PC-3 (cell line): ENCODE data around the gene MEPE. TPM values are rescaled to one million over a fixed set of nuclear protein-coding genes. Genes with fewer than 3 reads are reported as not detected.

Source experiments
- ATAC-seq: fragments of 200-7000 bp; cut with Tn5 transposase; 2 replicates; pipeline ENCODE4 v1.9.1; 2020; ENCODE audit warnings: mild to moderate bottlenecking, moderate library complexity
- BruUV-seq: library from RNA; stranded (reverse); fragments of 400-500 nt; replicated peaks from 2 replicates; lab custom pipeline; 2021; lab: Mats Ljungman, UMichigan
- CTCF ChIA-PET: fragments of 300-600 bp; sonication (Branson Sonifier 250); formaldehyde crosslinking; loops from one replicate; lab custom pipeline; 2022; ENCODE audit warnings: antibody characterized with exemption; lab: Charles Lee
- POLR2A ChIA-PET: fragments of 300-600 bp; sonication (Branson Sonifier 250); formaldehyde crosslinking; loops from one replicate; lab custom pipeline; 2022; ENCODE audit warnings: antibody characterized with exemption; ENCODE audit not compliant: unreplicated experiment; lab: Charles Lee
- DNase-seq: peaks from one replicate; pipeline ENCODE4 v3.0.0-alpha.2; 2015
- H2AFZ ChIP-seq: fragments of 300-600 bp; sonication (generic); 2 replicates; pipeline ENCODE4 v1.6.0; 2016; ENCODE audit warnings: antibody characterized with exemption, low read length
- H3F3A ChIP-seq: fragments of 300-600 bp; sonication (generic); one replicate; pipeline ENCODE4 v1.6.0; 2017; ENCODE audit warnings: antibody characterized with exemption, low read length, control low read depth, mild to moderate bottlenecking; ENCODE audit not compliant: unreplicated experiment
- H3K27ac ChIP-seq: fragments of 300-600 bp; sonication (generic); 2 replicates; pipeline ENCODE4 v1.5.1; 2016; ENCODE audit warnings: mild to moderate bottlenecking, low read length
- H3K27me3 ChIP-seq: fragments of 300-600 bp; sonication (generic); 2 replicates; pipeline ENCODE4 v1.6.1; 2016; ENCODE audit warnings: low read length, mixed read lengths
- H3K36me3 ChIP-seq: fragments of 300-600 bp; sonication (generic); 2 replicates; pipeline ENCODE4 v1.6.1; 2016; ENCODE audit warnings: low read depth, mixed run types, low read length, mixed read lengths
- H3K4me1 ChIP-seq: fragments of 300-600 bp; sonication (generic); 2 replicates; pipeline ENCODE4 v1.5.1; 2016; ENCODE audit warnings: low read length; ENCODE audit not compliant: insufficient read depth
- H3K4me2 ChIP-seq: fragments of 300-600 bp; sonication (generic); 2 replicates; pipeline ENCODE4 v1.6.0; 2016; ENCODE audit warnings: low read length
- H3K4me3 ChIP-seq: fragments of 300-600 bp; sonication (generic); 2 replicates; pipeline ENCODE4 v1.5.1; 2016; ENCODE audit warnings: mild to moderate bottlenecking, low read length, mixed read lengths
- H3K79me2 ChIP-seq: fragments of 300-600 bp; sonication (generic); 2 replicates; pipeline ENCODE4 v1.6.1; 2017; ENCODE audit warnings: low read length, mixed read lengths
- H3K9ac ChIP-seq: fragments of 300-600 bp; sonication (generic); 2 replicates; pipeline ENCODE4 v1.6.0; 2016; ENCODE audit warnings: mild to moderate bottlenecking, low read length
- H3K9me2 ChIP-seq: fragments of 300-600 bp; sonication (generic); replicated peaks from 2 replicates; pipeline ENCODE4 v1.6.1; 2016; ENCODE audit warnings: mixed run types, low read length, mixed read lengths
- H3K9me3 ChIP-seq: fragments of 300-600 bp; sonication (generic); 2 replicates; pipeline ENCODE4 v1.6.1; 2016; ENCODE audit warnings: low read length, mixed read lengths
- H4K20me1 ChIP-seq: fragments of 300-600 bp; sonication (generic); 2 replicates; pipeline ENCODE4 v1.6.1; 2016; ENCODE audit warnings: low read length, mixed read lengths
- CTCF ChIP-seq: fragments of 300-600 bp; sonication (generic); conservative IDR thresholded peaks from 2 replicates; pipeline ENCODE4 v1.5.1; 2017; ENCODE audit warnings: antibody characterized with exemption, low read depth, mild to moderate bottlenecking, low read length
- EZH2 ChIP-seq: fragments of 300-600 bp; sonication (generic); IDR thresholded peaks from one replicate; pipeline ENCODE4 v1.6.1; 2017; ENCODE audit warnings: antibody characterized with exemption, mild to moderate bottlenecking, low read length; ENCODE audit not compliant: unreplicated experiment
- EZH2phosphoT487 ChIP-seq: fragments of 300-600 bp; sonication (generic); IDR thresholded peaks from 2 replicates; pipeline ENCODE4 v1.6.1; 2018; ENCODE audit warnings: mild to moderate bottlenecking, antibody characterized with exemption, low read length, borderline replicate concordance
- intact Hi-C: fragments of 100-400 bp; cut with micrococcal nuclease; formaldehyde crosslinking; loops from 2 replicates; pipeline ENCODE4 v1.9.0; 2023
- total RNA-seq: library from RNA; depleted of rRNA; stranded (reverse); fragments of >200 nt; gene quantifications from 2 replicates; pipeline ENCODE4 v1.2.3, GENCODE V29; 2014

The MEPE gene
- total RNA-seq, 1 experiment from 2014 or later: not detected

DNA sequence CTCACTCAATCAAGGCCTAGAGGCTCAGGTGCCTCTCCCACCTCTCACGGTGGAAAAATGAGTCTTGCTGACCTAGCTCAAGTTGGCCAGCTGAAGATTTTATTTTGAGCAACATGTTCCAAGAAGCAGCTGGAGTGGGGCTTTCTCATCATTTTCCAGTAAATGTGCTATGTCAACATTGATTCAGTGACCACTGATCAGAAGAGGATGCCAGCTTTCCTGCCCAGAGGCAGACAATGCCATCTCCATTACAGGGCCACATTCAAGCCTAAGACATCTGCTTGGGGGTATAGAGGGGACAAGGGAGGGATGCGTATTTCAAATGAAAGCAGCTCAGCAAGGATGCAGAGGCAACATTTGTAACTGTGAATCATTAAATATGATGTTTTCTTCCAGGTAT is 3.0 kb downstream of the MEPE start:
- TF ChIP-seq EZH2phosphoT487 (no peak), EZH2 (no peak), CTCF (no peak)
- H3K27ac ChIP-seq: no peak overlapping the region; the same call in 1 of the 2 replicates
- ChIA-PET POLR2A (interaction anchor here (0.5 kb wide), 1 partner anchor 388 kb away, joined by 8 read pairs; no protein-coding TSS in a partner anchor), CTCF (no interaction called here)
- H3K4me2 ChIP-seq: peak overlapping the region; percentile 40; the same call in 1 of the 2 replicates
- ATAC-seq (peak; percentile 91), DNase-seq (peak; percentile 80)
- peaks cover 17% of the 10 kb centered on the region for H3K4me1 ChIP-seq
- H2AFZ ChIP-seq: no peak overlapping the region
- H3K27me3 ChIP-seq: no peaks in the 10 kb centered on the region
- H3K9me2 ChIP-seq: no peaks in the 10 kb centered on the region
- H3K36me3 ChIP-seq: no peaks in the 10 kb centered on the region
- H3K4me3 ChIP-seq: no peak overlapping the region
- intact Hi-C loops: loop anchor here (5.0 kb wide), 1 partner anchor 483 kb away; no protein-coding TSS in a partner anchor
- H3K9me3 ChIP-seq: no peaks in the 10 kb centered on the region
- H3K79me2 ChIP-seq: no peaks in the 10 kb centered on the region
- BruUV-seq: no TSS peak
- no peaks in the 10 kb centered on the region for H3F3A ChIP-seq
- no peaks in the 10 kb centered on the region for H4K20me1 ChIP-seq
- no peak overlapping the region for H3K9ac ChIP-seq

- H3K27ac ChIP-seq: no peak overlapping the region
- H3K36me3 ChIP-seq: no peaks in the 10 kb centered on the region
- H3K79me2 ChIP-seq: no peaks in the 10 kb centered on the region
- H3K9me3 ChIP-seq: no peaks in the 10 kb centered on the region
- no peaks in the 10 kb centered on the region for H3K9me2 ChIP-seq
- H3K9ac ChIP-seq: no peak overlapping the region
- H3K4me3 ChIP-seq: no peak overlapping the region
- H4K20me1 ChIP-seq: no peaks in the 10 kb centered on the region
- DNase-seq (peak; percentile 53), ATAC-seq (peak; percentile 50; the same call in 1 of the 2 replicates)
- no peak overlapping the region for H3K4me2 ChIP-seq
- ChIA-PET CTCF (interaction anchor here (0.5 to 1.5 kb wide), 5 partner anchors 102 to 366 kb away, joined by 3 to 8 read pairs (median 4); no protein-coding TSS in a partner anchor), POLR2A (no interaction called here)
- no peaks in the 10 kb centered on the region for H3F3A ChIP-seq
- H3K27me3 ChIP-seq: no peaks in the 10 kb centered on the region
- H3K4me1 ChIP-seq: peaks cover 17% of the 10 kb centered on the region
- intact Hi-C loops: loop anchor here (2.0 to 5.0 kb wide), 2 partner anchors 293 to 486 kb away; no protein-coding TSS in a partner anchor
- TF ChIP-seq CTCF (peak; percentile 72), EZH2phosphoT487 (no peak), EZH2 (no peak)
- no TSS peak for BruUV-seq
- no peak overlapping the region for H2AFZ ChIP-seq
Observed at GRCh38 chr4:87838205-87838604, 5.4 kb downstream of the MEPE start.
